HG02981 (cell line): ENCODE measurements around the gene MRPL34.
"Not testable (repeated sequence)": the region's sequence is repeated elsewhere in the genome, so short reads cannot be mapped to it uniquely, and the experiment has no call there.

Experiments
- ATAC-seq: cut with Tn5 transposase; IDR thresholded peaks from one replicate; pipeline ENCODE4 v1.9.1; 2021; ENCODE audit warnings: mild to moderate bottlenecking, moderate library complexity; ENCODE audit not compliant: unreplicated experiment

The MRPL34 gene

DNA sequence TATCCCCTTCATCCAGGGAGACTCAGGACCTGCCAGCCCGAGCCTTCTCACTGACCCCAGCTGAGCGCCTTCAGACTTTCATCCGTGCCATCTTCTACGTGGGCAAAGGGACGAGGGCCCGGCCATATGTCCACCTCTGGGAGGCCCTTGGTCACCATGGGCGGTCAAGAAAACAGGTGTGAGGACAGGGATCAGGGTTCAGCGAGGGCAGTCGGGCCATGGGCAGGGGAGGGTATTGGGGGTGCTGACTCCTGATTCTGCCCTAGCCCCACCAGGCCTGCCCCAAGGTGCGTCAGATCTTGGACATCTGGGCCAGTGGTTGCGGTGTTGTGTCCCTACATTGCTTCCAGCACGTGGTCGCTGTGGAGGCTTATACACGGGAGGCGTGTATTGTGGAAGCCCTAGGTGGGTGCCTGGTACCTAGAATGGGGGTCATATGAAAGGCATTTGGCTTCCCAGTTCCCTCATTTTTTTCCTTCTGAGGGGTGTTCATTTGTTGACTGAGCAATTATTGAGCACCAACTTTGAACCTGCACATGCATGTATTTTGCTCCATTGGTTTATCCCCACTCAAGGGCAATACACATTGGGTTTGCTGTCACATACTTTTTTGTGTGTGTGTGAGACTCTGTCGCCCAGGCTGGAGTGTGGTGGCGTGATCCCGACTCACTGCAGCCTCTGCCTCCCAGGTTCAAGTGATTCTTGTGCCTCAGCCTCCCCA lies 20.1 kb upstream of the MRPL34 start:
- ATAC-seq: no peak

GRCh38 chr19:17286263-17286662 lies 19.4 kb upstream of the MRPL34 start:
- no peak for ATAC-seq

DNA sequence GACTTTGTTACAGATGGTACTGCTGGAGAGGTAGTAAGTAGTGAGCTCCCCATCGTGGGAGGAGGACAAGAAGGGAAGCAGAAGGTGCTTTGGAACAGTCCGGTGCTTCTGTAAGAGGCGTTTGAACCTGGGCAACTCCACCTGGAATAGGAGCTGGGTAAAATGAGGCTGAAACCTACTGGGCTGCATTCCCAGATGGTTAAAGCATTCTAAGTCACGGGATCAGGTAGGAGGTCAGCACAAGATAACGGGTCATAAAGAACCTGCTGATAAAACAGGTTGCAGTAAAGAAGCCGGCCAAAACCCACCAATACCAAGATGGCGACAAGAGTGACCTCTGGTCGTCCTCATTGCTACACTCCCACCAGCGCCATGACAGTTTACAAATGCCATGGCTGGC lies 18.9 kb upstream of the MRPL34 start:
- ATAC-seq: no peak

DNA sequence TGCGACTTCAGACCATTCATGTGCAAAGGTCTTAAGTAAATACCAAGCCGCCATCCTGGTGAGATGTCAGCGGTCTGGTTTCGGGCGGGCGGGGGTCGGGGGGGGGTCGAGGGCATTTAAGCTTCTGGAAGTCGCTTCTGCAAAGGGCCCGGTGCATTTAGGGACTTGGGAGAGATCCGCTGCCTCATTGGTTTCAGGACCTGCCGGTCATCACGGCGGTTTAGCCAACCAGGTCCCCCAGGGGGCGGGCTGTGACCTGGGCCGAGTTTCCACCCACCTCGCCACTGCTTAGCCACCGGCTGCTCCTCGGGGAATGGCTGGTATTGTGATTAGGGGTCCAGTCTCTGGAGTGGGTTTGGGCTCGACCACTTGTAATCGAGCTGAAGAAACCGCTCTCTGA lies 16.2 kb upstream of the MRPL34 start:
- ATAC-seq: no peak

DNA sequence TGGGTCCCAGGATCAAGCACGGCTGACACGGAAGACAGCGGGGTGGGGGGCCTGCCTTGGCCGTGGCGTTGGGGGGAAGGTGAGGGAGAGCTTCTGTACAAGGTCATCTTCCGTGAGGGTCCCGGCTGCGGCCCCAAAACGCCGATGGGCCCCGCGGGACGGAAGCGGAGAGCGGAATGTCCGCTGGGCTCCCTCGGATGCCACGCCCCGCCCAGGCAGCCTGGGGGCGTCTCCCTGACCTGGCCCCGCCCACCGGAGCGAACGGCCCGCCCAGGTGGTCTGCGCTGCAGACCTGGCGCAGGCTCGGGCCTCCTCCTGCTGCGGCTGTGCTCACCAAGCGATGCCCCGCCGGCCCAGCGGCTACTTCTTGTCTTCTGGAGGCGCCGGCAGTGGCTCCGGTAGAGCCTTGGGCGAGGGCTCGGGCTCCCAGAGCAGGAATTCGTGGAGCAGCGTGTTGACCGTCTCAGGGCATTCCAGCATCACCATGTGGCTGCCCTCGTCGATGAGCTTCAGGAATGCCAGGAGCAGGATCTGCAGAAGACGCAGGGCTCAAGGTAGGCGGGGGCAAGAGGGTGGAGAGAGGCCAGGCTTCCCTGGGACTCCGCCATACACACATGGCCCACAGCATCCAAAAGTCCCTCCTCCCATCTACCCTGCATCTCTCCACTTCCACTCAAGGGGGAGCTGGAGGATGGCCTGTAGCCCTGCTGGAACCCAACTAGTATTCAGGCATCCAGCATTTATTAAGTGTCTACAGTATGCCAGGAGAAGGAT lies 13.2 kb upstream of the MRPL34 start:
- peak; percentile 73 for ATAC-seq

DNA sequence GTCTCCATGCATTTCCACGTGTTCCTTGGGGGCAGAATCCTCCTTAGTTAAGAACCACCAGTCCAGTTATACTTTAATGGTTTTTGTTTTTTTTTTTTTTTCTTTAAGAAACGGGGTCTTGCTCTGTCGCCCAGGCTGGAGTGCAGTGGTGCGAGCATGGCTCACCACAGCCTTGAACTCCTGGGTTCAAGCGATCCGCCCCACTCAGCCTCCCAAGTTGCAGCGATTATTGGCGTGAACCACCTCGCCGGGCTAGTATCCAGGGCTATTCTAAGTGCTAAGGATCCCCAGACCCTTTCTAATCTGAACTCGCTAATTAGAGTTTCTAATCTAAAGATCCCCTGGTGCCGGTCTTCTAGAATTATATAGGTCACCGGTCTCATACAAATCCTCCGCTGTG lies 12.1 kb upstream of the MRPL34 start:
- ATAC-seq: no peak

DNA sequence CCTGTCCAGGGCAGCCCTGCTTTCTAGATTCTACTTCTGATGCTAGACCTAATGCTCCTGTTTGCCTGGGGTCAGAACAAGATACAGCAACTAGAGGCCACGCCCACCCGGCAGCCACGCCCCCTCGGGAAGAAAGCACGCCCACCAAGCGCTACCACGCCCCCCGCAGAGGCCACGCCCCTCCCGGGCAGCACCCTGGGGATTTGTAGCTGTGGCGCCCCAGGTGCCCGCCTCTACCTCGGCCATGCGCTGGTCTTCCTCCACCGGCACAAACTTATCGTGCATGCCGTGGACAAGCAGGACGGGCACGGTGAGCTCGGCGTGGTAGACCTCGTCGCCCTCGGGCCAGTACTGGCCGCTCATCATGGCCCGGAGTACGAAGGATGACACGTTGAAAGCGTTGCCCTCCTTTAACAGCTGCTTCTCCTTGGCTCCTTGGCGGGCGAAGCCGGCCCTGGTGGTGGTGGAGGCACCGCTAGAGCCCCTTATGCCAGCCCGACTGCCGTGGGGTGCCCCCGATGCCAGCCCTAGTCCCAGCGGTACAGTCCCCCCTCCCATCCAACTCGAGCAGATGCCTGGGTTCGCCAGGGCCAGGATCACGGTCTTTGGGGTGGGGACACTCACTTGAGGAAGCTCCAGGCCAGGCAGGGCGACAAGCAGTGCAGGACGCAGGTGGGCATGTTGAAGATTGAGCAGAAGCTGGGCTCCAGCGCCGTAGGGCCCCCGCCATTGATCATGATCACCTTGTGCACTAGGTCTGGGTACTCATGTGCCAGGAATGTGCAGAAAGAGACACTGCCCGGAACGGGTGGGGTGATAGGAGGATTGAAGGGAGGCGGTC lies 11.4 kb upstream of the MRPL34 start:
- ATAC-seq: no peak

GRCh38 chr19:17295551-17295950 lies 10.1 kb upstream of the MRPL34 start:
- ATAC-seq: not testable (repeated sequence)

- no peak for ATAC-seq
These were observed 9.4 kb upstream of the MRPL34 start for GRCh38 chr19:17296273-17296672.

- no peak for ATAC-seq
These were observed 8.7 kb upstream of the MRPL34 start for GRCh38 chr19:17296976-17297375.

GRCh38 chr19:17300992-17301619 lies 4.6 kb upstream of the MRPL34 start:
- ATAC-seq: no peak

DNA sequence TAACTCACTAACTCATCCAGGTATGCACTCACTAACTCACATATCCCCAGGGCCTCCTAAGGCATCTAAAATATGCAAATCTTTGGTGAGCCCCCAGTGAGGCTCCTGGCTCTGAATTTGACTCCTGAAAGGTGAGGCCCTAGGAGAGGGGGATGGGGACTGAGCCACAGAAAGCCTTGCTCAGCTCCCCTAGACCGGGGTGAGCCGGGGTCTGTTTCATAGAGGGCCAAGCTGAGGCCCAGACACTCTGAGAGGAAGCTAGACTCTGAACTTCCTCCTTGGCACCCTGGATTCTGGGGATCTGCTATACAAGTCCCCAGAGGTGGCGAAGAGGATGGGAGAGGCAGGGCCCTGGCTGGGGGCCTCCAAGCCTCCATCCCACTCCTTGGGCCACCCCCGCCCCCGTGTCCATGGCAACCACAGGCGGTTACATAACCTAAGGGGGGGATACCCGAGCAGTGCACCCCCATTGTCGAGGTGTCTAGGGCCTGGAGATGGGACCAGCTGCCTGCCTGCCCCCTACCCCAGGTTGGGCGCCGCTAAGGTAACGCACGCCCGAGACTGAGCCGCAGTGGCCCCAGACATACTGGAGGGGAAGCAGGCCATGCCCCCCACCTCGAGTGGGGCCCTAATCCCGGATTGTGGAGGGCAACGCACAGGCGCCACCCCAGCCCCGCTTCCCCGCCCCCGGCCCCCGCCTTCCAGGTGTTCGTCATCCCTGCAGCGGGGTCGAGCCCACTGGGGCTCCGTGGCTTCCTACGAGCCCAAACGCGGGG lies 3.1 kb upstream of the MRPL34 start:
- ATAC-seq: no peak

DNA sequence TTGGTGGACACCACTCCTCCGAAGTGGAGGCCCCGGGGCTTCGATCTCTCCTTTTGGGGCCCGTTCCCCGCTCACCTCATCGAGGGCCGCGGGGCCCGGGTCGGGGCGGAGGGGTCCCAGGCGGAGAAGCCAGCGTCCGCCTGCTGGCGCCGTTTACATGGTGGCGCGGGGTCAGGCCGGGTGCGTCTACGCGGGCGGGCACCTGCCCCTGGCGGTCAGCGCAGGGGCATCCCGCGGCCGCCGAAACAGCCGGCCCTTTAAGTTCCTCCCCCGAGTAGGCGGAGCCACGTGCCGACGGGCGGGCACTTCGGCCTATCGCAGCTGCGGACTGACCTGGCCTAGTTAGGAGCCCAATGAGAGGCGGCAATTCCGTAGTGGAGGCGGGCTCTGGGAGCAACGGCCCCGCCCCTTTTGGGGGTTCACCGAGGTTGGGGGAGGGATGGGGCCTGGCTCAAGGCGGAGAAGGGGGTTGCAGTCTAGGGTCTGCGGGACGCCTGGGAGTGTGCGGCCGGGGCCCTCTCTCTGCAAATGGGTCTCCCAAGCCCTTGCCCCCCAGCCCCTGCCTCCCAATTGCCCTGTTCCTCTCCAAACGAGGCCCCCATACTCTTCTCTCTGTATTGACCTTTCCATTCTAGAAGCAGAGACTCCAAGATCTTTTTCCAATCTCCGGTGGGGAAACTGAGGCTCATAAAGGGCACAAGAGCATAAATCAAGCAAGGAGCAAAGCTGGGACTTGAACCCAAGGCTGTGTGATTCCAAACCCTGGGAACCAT lies 2.3 kb upstream of the MRPL34 start, which contains the start of gene ABHD8:
Gene ABHD8, minus strand, starts transcription at position 259 of the 773 bp plus-strand sequence. CDS start 1,809 bp downstream, outside the sequence.
- ATAC-seq: peak; percentile 51

GRCh38 chr19:17303940-17304267 lies 1.8 kb upstream of the MRPL34 start:
- no peak for ATAC-seq

DNA sequence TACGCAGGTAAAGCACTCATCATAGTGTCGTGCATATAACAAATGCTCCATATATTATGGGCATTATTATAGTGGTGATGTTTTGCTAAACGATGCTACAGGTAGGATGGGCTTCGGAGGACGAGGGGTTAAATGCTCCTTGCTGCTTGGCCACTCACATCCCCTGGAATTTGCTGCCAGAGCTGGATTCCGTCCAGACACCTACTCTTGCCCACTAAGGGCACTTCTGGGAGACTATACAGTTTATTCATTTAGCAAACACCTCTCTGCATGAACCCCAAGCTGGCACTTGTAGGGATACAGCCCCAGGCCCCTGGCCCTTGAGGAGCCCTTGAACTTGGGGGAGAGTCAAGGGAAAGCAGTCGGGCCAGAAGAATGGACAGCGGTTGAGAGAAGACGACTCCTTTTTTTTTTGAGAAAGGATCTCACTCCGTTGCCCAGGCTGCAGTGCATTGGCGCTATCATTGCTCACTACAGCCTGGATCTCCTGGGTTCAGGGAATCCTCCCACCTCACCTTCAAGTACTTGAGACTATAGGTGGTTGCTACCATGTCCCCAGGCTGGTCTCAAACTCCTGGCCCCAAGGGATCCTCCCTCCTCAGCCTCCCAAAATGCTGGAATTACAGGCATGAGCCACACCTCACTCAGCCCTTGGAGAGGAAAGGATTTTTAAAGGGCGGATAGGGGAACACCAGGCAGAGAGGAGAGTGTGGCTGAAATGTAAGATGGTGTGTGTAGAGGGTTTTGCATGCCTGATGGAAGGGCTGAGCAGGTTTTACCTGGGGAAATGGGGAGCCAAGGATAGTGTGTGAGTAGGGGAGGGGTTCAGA lies 1.1 kb upstream of the MRPL34 start:
- ATAC-seq: no peak

DNA sequence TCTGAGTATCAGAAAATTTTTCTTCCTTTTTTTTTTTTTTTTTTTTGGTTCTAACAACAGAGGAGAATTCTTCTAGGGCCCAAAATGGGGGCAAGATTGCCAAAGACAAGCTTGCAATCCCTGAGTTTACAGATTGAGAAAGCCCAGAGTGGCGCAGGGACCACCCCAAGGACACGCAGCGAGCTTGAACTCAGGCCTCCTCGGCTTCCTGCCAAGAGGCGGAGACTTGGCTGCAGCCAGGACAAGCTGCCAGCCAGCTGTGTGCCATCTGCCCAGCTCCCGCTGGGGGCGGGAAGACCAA lies 506 bp upstream of the MRPL34 start:
- no peak for ATAC-seq

DNA sequence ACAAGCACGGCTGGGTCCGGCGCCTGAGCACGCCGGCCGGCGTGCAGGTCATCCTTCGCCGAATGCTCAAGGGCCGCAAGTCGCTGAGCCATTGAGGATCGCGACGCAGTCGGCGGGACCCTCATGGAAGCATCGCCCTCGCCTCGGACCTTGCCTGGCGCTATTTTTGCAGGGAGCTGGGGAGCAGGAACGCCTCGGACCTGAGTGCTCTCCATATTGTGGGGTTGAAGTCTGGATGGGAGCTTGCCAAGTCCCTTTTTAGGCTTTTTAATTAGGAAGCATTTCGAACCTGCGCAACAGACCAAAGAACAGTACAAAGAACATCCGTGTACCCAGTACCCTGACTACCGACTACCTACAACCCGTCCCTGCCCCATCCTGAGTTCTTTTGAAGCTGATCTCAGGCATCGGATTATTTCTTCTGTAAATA lies 628 bp downstream of the MRPL34 start:
- no peak for ATAC-seq

DNA sequence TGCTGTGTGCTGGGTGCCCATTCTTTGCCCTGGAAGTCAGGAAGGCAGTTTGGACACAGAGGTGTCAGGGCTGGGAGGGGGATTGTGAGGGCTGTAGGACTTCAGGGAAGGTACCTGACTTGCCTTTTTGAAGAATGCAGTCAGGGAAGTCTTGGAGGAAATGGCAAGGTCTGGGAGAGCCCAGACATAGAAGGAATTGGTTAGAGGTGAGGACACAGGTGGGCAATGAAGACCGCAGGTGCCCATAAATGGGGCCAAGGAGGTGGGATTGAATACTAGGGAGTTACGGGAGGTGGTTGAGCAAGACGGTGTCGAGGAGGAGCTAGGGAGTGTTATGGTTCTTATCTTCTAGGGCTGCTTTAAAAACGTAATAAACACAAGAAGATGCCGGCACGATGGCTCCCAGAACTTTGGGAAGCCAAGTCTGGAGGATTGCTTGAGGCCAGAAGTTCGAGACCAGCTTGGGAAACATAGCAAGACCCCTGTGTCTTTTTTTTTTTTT lies 2.3 kb downstream of the MRPL34 start:
- ATAC-seq: no peak
